ENCODE measurements around the gene TRIP11.

Gene TRIP11

DNA sequence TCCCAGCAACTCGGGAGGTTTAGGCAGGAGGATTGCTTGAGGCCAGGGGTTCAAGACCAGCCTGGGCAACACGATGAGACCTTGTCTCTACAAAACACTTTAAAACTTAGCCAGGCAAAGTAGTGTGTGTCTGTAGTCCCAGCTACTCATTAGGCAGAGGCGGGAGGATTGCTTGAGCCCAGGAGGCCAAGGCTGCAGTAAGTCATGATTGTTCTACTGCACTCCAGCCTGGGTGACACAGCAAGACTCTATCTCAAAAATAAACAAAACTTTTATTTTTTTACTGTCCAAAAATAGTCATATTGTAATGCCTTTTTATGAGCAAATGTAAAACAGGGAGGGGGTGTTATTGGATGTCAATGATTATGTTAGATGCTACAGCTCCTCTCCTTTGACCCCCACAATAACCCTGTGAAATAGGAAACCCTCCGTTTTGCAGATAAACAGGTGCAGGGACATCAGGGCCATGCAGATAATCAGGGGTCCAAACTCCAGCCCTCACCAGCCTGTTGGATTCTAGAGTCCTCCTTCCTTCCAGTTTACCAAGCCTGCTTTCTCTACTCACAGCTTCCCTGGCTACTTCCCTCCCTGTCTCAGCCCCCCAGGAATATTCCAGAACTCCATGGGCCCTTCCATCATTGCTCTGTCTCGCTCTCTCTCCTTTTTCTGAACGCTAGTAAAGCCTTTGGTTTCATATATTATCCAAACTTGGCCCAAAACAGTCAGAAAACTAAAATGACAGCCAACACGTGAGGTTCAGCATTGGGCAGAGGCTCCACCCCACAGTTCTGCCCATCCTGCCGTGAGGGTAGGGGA lies 86.5 kb downstream of the TRIP11 start:
- DNase-seq: no peak

DNA sequence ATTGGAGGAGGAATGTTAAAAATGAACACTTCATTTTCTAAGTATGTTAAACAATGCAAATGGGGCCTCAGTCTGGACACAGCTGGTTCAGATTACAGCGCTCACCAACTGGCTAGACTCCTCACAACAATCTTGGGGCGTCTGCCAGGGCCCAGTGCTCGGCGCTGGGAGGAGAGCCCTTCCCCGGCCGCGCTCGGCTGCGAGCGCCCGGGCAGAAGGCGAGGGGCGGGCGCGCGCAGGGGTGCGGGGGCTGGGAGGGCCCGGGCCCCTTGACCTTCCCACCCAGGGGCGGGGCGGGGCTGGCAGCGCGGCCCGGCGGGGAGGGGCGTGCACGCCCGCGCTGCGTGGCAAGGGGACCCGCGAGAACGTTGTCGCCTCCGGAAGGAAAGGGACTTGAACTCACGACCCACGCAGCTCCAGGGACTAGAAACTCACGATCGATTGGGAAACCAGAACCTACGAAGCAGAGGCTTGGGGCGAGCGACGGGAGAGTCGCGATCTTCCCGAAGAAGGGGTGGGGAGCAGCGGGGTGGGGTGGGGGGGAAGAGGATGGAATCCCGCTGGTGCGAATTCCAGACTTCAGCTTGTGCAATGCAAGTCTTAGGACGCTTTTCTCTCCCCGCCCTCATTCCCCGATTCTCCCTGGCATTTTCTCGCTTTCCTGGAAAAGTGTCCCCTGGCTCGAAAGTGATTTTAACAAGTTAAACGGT lies 92.2 kb downstream of the TRIP11 start, which contains the start of gene FBLN5:
FBLN5 (minus strand) TSS at position 220 of the 710 bp plus-strand sequence. CDS start 465 bp downstream, outside the sequence.
- no peak for DNase-seq

DNA sequence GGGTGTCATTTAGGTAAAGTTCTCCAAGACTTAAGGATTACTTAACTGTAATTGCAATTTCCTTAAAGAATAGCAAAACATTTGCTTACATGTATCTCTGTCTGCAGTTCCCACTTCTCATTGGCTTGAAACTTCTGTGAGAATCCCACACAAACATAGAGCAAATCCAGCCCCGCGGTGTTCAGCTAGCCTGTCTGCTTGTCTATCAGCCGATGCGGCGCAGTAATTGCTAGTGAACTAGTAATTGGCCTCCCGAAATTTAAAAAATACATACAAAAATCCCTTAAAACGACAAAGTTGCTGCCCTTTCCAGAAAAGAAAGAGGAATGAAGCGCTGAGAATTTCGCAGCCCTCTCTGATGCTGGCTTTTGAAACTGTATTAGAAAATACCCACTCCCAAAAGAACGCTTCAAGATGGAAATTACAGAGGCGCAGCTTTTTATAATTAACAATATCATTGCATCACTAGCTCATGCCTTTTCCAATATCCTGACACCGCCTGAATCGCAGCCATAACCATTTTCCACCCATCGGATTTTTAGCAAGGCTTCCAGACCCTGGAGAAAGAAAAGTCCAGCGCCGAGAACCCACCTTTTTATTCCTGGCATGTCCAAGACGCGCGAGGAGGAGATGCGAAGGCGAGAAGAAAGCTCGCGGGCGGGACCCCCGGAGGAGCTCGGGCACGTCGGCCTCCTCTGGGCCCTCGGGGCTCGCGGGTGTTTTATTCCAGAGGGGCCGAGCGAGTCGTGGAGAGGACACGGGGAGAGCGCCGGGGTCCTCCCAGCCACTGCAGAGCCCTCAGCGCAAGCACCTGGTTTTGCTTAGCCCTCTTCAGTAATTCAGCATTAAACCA lies 93.0 kb downstream of the TRIP11 start:
- no peak for DNase-seq

DNA sequence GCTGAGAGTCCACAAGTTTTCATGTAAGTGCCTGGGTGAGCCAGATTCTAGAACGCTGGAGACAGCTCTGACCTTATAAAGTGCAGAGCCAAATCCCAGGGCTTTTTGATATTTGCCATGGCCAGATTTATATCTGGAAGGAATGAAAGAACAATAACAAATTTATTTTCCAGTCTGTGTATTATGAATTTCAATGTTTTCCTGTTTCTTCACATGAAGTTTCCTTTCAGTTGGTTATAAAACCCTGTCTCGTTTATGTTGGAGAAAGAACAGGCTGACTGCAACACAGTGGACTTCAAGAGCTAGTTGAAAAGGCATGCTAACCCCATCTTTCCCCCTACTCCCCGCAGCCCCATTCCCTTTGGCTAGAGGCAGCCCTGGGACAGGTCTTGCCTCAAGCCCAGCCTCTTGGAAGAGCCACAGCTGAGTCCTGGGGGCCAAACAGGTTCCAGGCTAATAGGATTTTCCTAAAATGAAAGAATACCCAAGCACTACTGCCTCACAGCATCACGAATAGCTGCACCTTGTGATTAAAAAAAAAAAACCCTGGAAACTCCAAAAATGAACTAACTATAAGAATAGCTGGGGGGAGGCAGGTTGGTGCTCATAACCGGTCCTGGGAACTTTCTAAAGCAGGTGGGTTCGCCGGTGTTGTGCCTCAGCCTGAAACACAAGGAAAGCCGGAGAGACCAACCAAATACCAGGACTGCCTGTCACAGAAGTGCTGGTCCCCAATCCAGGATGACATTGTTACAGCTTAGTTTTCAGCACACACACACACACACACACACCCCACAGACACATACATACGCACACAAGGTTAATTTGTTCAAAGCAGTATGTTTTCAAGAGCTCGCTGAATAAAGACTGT lies 93.9 kb downstream of the TRIP11 start:
- DNase-seq: no peak

DNA sequence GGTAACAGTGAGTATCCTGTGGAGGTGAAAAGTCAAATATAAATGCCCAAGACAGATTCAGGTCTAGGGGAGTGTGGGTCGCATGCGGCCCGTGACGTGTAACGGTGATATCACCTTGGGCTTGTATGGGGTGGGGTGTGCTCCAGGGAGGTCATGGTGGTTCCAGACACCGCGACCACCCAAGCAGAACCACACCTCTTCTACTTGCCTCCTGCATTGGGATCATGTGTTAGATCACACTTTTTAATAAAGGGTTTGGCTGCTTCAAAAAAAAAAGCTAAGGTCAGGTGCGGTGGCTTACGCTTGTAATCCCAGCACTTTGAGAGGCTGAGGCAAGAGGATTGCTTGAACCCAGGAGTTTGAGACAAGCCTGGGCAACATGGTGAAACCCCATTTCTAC lies 96.9 kb downstream of the TRIP11 start:
- no peak for DNase-seq

DNA sequence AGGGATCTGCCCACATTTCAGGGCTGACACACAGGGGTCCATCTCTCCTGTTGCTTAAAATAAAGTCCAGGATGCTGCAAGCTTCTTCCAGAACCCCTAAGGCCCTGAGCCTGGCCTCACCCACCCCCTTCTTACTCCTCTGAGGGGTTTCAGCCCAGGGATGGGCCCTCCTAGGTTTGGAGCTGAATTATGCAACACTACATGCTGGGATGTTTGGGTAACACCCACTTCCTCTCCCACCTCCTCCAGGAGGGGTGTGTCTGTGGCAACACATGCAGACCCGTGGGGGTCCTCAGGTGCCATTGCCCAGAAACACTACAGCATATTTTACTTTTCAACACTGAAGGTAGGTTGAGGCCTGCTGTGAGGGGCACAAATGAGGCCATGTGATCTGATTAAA lies 97.7 kb downstream of the TRIP11 start:
- no peak for DNase-seq

DNA sequence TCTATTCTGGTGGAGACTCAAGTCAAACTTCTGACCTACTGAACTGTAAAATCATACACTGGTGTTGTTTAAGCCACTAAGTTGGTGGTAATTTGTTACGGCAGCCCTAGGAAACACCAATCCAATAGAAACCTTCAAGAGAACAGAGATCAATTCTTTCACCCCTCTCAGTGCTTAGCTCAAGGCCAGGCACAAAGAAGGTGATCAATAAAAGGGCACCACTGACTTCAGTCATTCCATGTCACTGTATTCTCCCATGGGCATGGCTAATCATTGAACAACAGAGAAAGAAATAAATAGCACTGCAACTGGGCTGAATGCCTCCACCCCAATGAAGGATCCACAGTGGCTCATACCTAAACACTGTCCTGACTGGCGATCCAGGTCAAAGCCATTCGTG lies 99.7 kb downstream of the TRIP11 start:
- no peak for DNase-seq

DNA sequence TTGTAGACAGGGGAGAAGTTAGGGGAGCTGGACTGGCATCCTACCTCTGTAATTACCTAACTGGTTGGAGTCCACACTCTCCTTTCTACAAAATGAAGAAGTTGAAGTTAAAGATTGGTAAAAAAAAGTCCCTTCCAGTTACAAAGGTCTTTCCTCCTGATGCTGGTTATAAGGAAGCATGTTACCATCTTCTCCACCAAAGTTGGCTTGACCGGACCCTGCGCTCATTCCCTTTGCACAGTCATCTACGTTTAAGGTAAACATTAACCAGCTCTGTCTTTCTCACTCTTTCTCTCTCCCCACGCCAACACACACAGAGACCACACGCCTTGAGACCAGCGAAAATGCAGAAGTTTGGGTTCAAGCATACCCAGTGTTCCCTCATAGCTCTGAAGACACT lies 104.3 kb downstream of the TRIP11 start:
- no peak for DNase-seq

DNA sequence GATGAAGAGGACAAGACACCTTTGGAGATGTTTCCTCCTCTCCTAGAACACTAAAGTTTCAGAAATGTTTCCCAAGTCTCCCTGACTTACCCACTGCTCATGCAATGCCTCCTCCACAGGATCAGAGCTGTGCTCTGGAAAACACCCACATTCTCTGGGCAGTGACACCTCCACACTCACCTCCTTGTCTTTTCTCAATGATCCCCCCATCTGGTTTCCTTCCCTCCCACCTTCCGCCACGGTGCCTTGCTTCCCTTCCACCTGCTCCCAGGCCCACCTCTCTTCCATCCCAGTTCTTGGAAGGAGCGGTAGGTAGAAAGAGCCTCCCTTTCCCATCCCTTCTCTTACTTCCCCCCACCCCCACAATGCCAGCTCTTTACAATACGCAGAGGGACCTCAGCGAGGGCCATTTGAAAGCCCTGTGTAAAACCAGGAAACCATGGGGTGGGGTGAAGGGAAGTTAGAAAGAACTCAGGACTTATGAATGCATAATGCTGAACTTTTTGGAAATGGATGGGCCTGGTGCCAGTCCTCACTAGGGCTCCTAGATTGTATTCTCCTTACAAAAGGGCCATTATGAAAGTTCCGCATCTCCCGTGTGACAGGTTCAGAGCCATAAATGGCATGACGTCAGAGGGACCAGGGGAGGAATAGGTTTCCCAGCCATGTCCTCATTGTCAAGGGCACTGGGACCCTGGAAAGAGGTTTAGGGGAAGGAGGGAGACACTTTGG lies 105.1 kb downstream of the TRIP11 start:
- DNase-seq: no peak

DNA sequence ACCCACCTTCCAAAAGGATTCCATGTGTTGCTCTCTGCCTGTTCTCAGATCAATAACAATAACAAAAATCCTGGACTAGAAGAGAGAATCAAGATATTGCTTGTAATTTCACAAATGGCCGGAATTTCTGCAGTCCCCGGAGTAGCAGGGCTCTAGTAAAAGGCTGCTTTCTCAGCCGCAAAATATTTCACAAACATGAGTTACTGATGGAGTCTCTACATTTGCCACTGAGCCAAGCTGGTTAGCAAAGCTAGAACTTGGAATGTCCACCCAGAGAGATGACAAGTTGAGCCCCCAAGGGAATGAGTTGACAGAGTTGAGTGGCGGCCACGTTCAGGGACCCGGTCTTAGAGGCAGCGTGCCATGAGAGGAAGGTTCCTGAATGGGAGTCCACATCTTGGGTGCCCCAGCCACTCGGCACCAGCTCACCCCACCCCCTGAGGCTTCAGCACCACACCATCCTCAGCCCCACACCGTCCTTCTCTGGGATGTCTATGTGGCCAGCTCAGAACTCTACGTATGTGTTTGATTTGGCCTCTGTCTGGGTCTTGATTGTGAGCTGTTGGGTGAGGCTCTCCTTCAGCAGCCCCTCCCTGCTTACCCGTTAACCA lies 108.3 kb downstream of the TRIP11 start:
- no peak for DNase-seq

DNA sequence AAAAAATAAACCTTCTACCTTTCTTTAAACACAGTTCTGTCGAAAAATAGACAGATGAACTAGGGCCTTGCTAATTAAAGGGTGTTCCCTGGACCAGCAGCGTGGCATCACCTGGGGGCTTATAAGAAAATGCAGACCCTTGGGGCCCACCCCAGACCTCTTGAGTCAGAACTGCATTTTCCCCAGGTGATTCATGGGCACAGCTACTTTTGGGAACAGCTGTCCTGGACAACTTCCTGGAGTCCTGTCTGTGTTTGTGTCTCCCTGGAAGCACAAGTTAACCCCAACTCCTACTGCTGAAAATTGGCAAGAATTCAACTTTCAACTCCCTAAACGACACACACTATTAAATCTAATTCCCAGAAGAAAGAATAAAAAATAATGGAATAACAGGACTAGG lies 110.2 kb downstream of the TRIP11 start:
- no peak for DNase-seq

DNA sequence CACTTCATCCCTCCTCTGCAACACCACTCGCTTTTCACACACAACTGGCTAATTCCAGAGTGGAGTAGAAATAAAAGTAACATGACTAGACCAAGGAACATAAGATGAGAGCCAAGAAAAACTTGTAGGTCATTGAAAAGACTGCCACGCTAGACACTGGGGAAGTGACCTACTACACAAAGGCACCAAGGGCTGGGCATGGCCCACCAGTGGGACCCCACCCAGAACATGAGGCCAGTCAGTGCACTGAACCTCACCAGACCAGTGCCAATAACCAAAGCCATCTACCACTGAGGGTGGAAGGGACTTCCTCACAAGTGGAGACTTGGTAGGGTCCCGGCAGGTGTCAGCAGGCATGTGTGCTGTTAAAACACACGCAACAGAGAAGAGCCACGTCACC lies 112.1 kb downstream of the TRIP11 start:
- DNase-seq: no peak

DNA sequence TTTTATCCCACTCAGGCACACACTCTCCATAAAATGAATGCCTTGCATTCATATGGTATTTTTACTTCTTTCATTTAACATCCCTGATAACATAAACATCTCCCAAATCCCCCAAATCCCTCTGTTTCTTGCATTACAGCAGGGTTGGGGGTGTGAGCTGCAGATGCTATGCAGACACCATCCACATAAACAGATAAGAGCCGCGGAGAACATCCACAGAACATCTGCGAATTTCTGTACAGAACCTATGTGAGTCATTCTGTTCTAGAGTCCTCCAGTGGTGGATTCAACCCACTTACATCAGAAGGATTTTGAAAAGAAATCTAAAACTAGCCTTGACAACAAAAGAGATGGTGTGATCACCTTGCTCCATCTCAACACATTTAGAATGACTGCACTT lies 112.7 kb downstream of the TRIP11 start:
- DNase-seq: no peak

DNA sequence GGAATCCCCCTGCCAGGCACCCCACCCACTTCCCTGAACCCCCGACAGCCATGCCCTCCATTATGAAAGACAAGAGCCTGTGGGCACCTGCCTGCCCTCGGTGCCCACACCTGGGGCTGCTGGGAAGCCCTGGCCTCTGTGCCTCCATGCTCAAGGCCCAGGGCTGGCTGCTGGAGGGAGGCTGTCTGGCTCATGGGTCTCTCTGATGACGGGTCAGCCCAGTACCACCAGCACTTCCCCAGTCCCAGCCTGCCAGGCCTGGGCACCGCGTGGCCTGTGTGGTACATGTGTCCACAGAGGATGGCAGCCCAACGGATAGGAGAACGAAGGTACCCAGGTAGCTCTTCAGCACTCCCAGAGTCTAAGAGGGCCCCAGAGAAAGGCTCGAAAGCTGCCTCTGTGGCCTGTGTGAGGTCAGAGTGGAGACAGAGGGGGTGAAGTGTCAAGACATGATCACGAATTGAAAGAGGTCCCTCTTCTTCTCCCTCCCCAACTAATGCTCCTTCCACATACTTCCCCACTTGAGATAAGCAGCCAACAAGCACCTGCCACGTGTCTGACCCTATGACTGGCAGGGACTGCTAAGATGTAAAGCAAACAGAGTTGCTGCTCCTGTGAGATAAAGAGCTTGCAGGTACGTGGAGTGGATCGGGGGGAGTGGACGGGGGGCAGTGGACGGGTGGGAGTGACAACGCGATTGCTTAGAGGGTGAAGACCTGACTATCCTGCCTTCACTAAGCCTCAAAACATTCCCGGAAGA lies 113.5 kb downstream of the TRIP11 start:
- DNase-seq: no peak

DNA sequence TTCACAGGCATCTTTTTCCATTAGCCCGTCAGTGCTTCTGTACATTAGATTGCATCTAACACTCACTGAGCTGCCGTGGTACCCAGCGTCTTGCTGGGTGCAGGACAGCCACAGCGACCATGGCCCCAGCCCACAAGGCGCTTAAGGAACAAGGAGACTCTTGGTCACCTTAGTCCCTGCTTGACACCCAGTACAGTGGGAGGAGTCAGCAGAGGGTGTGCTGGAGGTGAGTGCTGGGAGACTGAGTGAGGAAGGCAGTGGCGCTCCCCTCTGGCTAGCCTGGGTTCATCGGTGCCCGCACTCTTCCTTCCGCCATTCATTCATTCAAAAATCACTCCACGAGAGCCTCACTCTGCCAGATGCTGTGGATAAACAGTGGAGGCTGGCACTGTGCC lies 114.1 kb downstream of the TRIP11 start:
- no peak for DNase-seq

DNA sequence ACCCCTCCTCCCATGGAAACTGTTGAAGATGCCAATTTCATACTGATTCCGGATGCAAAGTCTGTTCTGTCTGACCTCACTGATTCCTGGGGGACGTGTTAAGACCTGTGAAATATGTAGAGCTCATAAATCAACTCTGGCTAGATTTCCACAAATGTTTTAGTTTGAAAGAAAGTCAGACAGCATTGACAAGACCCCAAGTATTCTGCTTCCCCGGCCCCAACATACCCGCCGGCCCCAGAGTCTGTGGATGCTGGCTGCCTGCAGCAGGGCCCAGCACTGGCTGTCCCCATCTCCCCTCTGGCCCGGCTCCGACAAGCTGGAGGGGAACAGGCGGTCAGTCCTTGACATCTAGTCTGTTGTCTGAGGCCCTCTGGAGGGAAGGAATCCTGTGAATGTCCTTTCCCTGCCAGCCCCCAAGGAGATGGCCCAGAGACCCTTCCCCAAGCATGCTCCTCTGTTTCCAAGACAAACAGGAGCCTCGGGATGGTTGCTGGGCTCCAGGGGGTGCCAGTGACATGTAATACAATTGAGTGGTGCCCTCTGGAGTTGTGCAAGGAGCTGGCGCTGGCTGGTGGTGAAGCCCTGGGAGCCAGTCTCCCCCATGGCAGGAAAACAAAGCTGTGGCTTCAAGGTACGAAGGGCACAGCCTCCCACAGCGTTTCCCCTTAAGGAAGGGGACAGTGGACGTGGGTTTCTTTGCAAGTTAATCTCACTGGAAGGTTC lies 114.7 kb downstream of the TRIP11 start:
- DNase-seq: no peak

DNA sequence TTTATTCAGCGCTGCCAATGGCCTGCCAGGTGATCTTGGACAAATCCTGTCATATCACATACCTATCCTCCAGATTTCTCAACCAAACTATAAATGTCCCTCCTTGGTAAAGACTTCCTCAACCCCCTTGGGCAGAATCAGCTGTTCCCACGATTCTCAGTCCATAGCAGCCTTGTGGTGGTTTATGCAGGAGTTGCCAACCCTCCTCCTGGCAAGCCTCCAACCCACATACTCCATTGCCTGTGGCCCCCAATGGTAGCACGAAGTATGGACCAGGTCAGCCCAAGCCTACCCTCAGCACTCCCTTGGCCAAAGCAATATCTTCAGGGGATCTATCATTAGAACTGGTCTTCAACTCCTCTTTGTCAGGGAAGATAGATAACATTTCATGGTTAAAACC lies 119.3 kb downstream of the TRIP11 start:
- no peak for DNase-seq

DNA sequence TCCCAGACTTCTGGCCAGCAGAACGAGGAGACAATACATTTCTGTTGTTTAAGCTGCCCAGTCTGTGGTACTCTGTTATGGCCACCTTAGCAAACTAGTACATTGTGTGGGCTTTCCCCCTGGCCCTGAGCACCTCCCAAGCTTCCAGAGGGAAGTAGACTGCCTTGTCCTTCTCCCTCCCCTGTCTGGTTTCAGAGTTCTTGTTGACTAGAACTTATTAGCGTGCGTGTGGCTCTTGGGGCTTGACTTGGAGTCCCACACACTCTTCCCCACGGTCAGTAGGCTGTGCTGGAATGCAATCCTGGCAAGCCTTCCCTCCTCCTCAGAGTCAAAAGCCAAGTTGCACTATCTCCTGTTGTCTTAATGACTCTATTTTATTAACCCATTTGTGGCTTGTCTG lies 120.0 kb downstream of the TRIP11 start:
- DNase-seq: no peak

DNA sequence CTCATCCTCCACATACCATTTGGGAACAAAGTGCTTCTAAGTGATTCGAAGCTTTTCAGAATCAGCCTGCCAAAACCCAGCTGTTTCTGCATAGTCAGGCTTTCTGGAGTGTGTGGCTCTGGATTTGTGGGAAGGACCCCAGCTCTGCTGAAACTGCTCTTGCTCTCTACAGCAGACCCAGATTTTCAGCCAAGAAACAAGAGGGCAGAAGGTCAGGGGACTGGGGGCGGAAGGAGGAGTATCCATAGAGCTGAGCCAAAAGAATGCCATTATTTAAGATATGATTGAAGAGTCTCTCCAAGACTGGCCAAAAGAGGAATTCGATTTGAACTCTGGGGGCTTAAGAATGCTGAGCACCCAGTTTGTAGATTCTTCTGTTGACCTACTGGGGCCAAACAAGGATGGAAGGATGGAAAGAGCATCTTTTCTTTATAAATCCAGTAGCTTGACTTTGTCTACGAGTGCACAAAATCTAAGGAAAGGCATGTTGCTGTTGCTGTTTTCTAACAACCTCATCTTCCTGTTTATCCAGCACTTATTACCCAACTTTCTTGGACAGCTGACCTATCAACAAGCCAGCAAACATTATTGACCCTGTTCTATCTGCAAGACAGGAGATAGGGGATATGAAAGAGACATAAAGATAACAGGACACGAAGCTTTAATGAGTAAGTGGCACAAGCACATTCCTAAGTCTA lies 121.5 kb downstream of the TRIP11 start:
- no peak for DNase-seq
